Nephron progenitor cell (in vitro differentiated cells): ENCODE data around the gene TBC1D1.

ENCODE experiments used
- DNase-seq: peaks from one replicate; pipeline ENCODE4 v3.0.0; 2021
- H3K27ac Mint-ChIP-seq: 2 replicates; pipeline ENCODE4 v1.8.0; 2021; ENCODE audit warnings: mild to moderate bottlenecking, moderate library complexity, mixed read lengths
- H3K27me3 Mint-ChIP-seq: 2 replicates; pipeline ENCODE4 v1.8.0; 2021; ENCODE audit warnings: mild to moderate bottlenecking, low read depth, mixed read lengths; ENCODE audit not compliant: poor library complexity
- H3K36me3 Mint-ChIP-seq: 2 replicates; pipeline ENCODE4 v1.8.0; 2021; ENCODE audit warnings: low read depth, mixed read lengths
- H3K4me1 Mint-ChIP-seq: 2 replicates; pipeline ENCODE4 v1.8.0; 2021; ENCODE audit warnings: mixed read lengths
- H3K4me3 Mint-ChIP-seq: 2 replicates; pipeline ENCODE4 v1.8.0; 2021; ENCODE audit warnings: mild to moderate bottlenecking, moderate library complexity, mixed read lengths
- H3K9me3 Mint-ChIP-seq: 2 replicates; pipeline ENCODE4 v1.8.0; 2021; ENCODE audit warnings: mild to moderate bottlenecking, moderate library complexity, mixed read lengths
- TF ChIP-seq, protein P1 (sequence below): fragments of 200-600 bp; sonication (generic); IDR thresholded peaks from 2 replicates; pipeline ENCODE4 v1.5.0; 2021; ENCODE audit warnings: antibody characterized with exemption

Gene TBC1D1

DNA sequence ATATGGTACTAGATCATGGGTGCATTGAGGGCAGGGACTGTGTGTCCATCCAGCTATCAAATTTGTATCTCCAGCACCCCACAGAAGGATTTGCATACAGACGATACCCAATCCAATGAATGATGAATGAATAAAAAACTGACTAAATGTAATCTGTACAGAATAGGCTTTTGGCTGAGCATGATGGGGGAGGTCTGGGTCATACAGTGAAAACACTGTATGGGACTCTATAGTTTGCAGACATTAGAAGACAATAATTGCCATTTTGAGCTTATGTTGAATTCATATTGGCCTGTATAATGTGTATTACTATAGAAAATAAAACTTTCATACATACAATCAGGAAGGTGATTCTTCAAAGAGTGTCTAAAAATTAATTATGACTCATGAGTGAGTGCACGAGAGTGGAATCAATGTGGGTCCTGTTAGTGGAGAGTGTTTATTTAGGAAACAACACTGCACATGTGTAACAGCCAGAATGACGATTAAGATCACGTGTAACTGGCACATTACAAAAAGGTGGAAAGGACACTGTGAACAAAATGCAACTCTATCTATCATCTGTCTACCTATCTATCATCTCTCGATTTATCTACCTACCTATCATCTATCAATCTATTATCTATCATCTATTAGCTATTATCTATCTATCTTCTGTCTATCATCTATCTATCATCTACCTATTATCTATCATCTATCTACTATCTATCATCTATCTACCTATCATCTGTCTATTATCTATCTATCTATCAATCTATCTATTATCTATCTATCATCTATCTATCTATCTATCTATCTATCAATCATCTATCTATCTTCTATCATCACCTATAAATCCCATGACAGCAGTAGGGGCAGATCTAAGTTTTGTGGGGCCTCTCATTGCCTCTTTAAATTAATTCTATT lies 270.6 kb downstream of the TBC1D1 start:
- peak overlapping the region; percentile 90 for H3K27ac Mint-ChIP-seq
- TF ChIP-seq, protein P1, sequence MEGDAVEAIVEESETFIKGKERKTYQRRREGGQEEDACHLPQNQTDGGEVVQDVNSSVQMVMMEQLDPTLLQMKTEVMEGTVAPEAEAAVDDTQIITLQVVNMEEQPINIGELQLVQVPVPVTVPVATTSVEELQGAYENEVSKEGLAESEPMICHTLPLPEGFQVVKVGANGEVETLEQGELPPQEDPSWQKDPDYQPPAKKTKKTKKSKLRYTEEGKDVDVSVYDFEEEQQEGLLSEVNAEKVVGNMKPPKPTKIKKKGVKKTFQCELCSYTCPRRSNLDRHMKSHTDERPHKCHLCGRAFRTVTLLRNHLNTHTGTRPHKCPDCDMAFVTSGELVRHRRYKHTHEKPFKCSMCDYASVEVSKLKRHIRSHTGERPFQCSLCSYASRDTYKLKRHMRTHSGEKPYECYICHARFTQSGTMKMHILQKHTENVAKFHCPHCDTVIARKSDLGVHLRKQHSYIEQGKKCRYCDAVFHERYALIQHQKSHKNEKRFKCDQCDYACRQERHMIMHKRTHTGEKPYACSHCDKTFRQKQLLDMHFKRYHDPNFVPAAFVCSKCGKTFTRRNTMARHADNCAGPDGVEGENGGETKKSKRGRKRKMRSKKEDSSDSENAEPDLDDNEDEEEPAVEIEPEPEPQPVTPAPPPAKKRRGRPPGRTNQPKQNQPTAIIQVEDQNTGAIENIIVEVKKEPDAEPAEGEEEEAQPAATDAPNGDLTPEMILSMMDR = no peak
- no peak for DNase-seq

DNA sequence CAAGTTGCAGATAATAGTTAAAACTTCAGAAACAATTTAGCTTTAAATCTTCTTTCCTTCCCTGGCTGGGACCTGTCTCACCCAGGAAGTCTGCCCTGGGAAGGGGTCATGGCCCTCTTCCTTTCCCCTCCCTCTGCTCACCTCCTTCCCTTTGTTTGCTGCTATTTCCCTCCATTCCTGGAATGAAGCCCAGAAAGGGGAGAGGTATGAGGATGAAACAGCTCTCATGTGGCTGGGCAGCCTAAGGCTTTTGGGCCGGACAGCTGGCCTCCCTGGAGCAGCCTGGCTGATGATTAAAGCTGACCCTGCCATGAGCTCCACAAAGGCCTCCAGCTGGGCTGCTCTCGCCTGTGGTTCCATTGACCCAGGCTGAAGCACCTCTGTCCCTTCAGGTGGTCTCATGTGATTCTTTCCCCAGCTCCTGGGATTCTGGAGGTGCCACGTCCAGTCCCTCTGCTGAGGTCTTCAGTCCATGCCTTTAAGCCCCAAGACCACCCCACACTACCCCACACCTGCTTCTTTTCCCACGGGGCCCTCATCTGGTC lies 271.4 kb downstream of the TBC1D1 start:
- TF ChIP-seq, protein P1 = no peak
- no peak for DNase-seq

More for the DNA sequence above, 270.6 kb downstream of the TBC1D1 start:
- Mint-ChIP-seq H3K9me3 (peaks cover 28% of the 10 kb centered on the region), H3K27me3 (peaks cover 3% of the 10 kb centered on the region), H3K36me3 (peaks cover 15% of the 10 kb centered on the region), H3K4me3 (no peak overlapping the region), H3K4me1 (peaks cover 42% of the 10 kb centered on the region)

DNA sequence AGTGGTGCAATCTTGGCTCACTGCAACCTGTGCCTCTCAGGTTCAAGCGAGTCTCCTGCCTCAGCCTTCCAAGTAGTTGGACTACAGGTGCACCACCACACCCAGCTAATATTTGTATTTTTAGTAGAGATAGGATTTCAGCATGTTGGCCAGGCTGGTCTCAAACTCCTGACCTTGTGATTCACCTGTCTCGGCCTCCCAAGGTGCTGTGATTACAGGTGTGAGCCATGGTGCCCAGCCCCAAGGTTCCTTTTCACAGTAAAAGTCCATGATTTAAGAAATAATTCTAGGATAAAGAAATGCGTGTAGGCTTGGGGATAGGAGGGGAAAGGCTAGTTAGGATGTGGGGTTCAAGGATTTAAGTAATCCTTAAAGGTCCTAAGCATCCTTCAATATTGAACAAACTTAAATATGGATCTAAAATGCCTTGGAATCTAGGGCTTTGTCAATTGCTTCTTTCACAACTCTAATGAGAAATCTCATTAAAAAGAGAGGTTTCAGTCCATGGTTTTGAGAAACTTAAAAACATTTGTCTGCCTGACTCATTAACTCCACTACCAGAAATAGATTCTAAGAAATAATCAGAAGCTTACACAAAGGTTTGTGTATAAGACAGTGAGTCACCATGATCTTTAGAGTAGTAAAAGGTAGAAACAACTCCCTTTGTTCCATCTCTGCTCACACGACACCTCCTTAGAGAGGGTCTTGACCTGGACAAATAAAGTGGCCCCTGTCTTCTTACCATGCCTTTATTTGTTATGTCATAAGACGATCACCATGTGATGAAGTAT lies 272.5 kb downstream of the TBC1D1 start:
- H3K4me3 Mint-ChIP-seq = no peak overlapping the region
- no peak for DNase-seq
- peaks cover 3% of the 10 kb centered on the region for H3K27me3 Mint-ChIP-seq
- H3K4me1 Mint-ChIP-seq = peaks cover 49% of the 10 kb centered on the region
- H3K27ac Mint-ChIP-seq = no peak overlapping the region
- TF ChIP-seq, protein P1 = no peak
- peaks cover 15% of the 10 kb centered on the region for H3K36me3 Mint-ChIP-seq
- peaks cover 33% of the 10 kb centered on the region for H3K9me3 Mint-ChIP-seq

More for the DNA sequence above, 271.4 kb downstream of the TBC1D1 start:
- H3K27me3 Mint-ChIP-seq = peaks cover 3% of the 10 kb centered on the region
- no peak overlapping the region for H3K4me3 Mint-ChIP-seq
- H3K36me3 Mint-ChIP-seq = peaks cover 15% of the 10 kb centered on the region
- peak overlapping the region; percentile 62 for H3K27ac Mint-ChIP-seq
- H3K9me3 Mint-ChIP-seq = peaks cover 33% of the 10 kb centered on the region
- H3K4me1 Mint-ChIP-seq = peaks cover 46% of the 10 kb centered on the region

DNA sequence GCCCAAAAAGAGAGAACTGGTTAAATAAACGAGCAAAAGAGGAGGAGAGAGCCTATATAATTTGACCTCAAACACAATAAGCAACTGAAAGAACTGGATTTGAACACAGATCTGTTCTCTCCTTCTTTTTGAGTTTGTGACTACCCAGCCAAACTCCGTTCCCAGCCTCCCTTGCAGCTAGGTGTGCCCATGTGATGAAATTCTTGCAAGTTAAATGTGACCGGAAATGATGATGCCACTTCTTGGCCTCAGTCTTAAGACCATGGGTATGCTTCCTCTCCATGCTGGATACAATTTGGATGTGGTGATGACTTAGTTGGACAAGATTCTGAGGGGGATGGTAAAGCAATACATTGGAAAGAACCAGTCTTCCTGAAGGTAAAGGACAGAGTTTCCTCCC lies 273.5 kb downstream of the TBC1D1 start:
- TF ChIP-seq, protein P1 = no peak
- peaks cover 33% of the 10 kb centered on the region for H3K9me3 Mint-ChIP-seq
- no peak overlapping the region for H3K4me3 Mint-ChIP-seq
- no peak for DNase-seq
- peaks cover 46% of the 10 kb centered on the region for H3K4me1 Mint-ChIP-seq
- H3K36me3 Mint-ChIP-seq = peaks cover 15% of the 10 kb centered on the region
- H3K27ac Mint-ChIP-seq = no peak overlapping the region
- peaks cover under 1% of the 10 kb centered on the region for H3K27me3 Mint-ChIP-seq

DNA sequence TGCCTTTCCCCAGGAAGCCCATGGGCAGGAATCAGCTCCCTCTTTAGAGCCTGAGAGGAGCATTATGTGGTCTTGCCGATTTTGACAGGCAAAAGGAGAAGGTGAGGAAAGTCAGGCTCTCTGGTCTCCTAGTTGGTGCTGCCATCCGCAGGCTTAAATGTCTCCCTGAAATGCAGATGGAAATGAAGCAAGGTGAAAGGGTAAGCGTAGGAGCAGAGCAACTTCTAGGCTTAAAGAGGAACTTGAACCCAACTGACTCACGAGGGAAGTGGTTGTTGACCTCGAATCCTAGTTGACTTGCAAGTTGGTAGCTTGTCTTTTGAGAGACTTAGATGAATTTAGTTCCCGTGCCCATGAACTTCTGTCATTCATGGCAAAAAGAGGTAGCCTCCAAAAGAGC lies 275.2 kb downstream of the TBC1D1 start:
- TF ChIP-seq, protein P1 = no peak
- Mint-ChIP-seq H3K4me3 (no peak overlapping the region), H3K4me1 (peaks cover 37% of the 10 kb centered on the region), H3K27me3 (no peaks in the 10 kb centered on the region), H3K36me3 (peaks cover 15% of the 10 kb centered on the region), H3K9me3 (peaks cover 33% of the 10 kb centered on the region), H3K27ac (no peak overlapping the region)
- DNase-seq = no peak
